RWPE2 (cell line): Measurements from ENCODE around the gene TREM1.
A peak's percentile ranks its signal among the peaks of the same experiment; 100 is the strongest.

Source experiments
- ATAC-seq: fragments of 200-7000 bp; cut with Tn5 transposase; 3 replicates; pipeline ENCODE4 v1.9.1; 2021; ENCODE audit warnings: low read depth
- DNase-seq: peaks from one replicate; pipeline ENCODE4 v3.0.0-alpha.2; 2020; ENCODE audit warnings: low spot score
- H3K27ac ChIP-seq: fragments of 450-650 bp; 2 replicates; pipeline ENCODE4 v1.5.1; 2017; ENCODE audit warnings: mild to moderate bottlenecking; ENCODE audit not compliant: poor library complexity, severe bottlenecking
- H3K27me3 ChIP-seq: fragments of 250-450 bp; sonication (Bioruptor Pico); 2 replicates; pipeline ENCODE4 v1.5.1; 2021; ENCODE audit warnings: mild to moderate bottlenecking, moderate library complexity; ENCODE audit not compliant: insufficient read depth, poor library complexity, severe bottlenecking
- H3K36me3 ChIP-seq: fragments of 250-450 bp; sonication (Bioruptor Pico); 2 replicates; pipeline ENCODE4 v1.5.1; 2020; ENCODE audit warnings: low read depth, mild to moderate bottlenecking, moderate library complexity
- H3K4me1 ChIP-seq: fragments of 250-450 bp; sonication (Bioruptor Pico); 2 replicates; pipeline ENCODE4 v1.5.1; 2021; ENCODE audit warnings: mild to moderate bottlenecking, moderate library complexity; ENCODE audit not compliant: insufficient read depth, poor library complexity, severe bottlenecking
- H3K4me3 ChIP-seq: fragments of 250-450 bp; sonication (Bioruptor Pico); 2 replicates; pipeline ENCODE4 v1.5.1; 2021; ENCODE audit warnings: mild to moderate bottlenecking, moderate library complexity; ENCODE audit not compliant: severe bottlenecking
- H3K9me3 ChIP-seq: fragments of 250-450 bp; sonication (Bioruptor Pico); 2 replicates; pipeline ENCODE4 v1.5.1; 2021; ENCODE audit warnings: mild to moderate bottlenecking, moderate library complexity; ENCODE audit not compliant: severe bottlenecking
- TF ChIP-seq, protein P1 (sequence below): fragments of 450-650 bp; IDR thresholded peaks from one replicate; pipeline ENCODE4 v1.5.1; 2017; ENCODE audit warnings: mild to moderate bottlenecking, moderate library complexity; ENCODE audit not compliant: poor library complexity, severe bottlenecking

TREM1 gene

DNA sequence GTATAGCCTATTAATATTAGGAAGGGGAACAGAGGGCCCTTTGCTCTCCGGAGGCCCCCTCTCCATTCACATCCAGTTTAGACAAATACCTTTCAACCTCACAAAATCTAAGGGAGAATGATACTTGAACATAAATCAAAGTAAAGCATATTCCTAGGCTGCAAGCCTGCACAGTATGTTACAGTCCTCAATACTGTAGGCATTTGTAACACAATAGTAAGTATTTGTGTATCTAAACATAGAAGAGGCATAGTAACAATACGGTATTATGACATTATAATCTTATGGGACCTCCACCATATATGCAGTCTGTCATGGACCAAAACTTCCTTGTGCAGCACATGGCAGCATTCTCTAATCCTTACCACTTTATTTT lies 2.3 kb upstream of the TREM1 start:
- H3K27ac ChIP-seq = peak overlapping the region; percentile 11
- H3K36me3 ChIP-seq = no peaks in the 10 kb centered on the region
- H3K4me1 ChIP-seq = peaks cover 24% of the 10 kb centered on the region
- DNase-seq = no peak
- TF ChIP-seq, protein P1, sequence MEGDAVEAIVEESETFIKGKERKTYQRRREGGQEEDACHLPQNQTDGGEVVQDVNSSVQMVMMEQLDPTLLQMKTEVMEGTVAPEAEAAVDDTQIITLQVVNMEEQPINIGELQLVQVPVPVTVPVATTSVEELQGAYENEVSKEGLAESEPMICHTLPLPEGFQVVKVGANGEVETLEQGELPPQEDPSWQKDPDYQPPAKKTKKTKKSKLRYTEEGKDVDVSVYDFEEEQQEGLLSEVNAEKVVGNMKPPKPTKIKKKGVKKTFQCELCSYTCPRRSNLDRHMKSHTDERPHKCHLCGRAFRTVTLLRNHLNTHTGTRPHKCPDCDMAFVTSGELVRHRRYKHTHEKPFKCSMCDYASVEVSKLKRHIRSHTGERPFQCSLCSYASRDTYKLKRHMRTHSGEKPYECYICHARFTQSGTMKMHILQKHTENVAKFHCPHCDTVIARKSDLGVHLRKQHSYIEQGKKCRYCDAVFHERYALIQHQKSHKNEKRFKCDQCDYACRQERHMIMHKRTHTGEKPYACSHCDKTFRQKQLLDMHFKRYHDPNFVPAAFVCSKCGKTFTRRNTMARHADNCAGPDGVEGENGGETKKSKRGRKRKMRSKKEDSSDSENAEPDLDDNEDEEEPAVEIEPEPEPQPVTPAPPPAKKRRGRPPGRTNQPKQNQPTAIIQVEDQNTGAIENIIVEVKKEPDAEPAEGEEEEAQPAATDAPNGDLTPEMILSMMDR = no peak
- ATAC-seq = no peak
- no peak overlapping the region for H3K4me3 ChIP-seq
- no peaks in the 10 kb centered on the region for H3K9me3 ChIP-seq
- no peaks in the 10 kb centered on the region for H3K27me3 ChIP-seq

DNA sequence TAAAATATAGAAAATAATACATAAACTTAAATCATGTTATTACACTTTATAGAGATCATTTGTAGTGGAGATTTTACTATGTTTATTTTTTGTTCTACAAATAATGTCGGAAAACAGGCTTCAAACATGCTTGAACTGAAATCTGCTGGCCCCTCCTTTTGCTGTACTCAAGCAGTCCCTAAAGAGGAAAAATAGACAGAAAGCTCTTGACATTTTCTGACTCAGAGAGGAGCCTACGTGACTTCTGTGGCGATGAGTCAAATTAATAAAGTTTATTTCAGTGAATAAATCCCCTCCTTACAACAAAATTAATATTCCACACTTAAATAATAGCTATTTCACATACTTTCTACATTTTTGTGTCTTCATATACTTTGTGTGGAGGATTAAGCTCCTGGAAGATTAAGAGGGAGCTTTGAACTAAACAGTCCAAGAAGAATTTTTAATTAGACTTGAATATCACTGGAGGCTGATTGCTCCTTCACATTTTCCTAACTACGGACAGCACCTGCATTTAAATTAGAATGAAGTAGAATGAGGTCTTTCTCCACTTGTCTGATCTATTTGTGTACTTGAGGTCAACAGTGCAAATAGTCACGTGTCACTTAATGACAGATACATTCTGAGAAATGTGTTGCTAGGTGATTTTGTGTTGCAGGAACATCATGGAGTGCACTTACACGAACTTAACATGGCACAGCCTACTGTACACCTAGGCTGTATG lies 1.7 kb upstream of the TREM1 start:
- ATAC-seq (peak; percentile 65), DNase-seq (no peak)
- no peaks in the 10 kb centered on the region for H3K27me3 ChIP-seq
- no peak overlapping the region for H3K4me3 ChIP-seq
- H3K36me3 ChIP-seq = no peaks in the 10 kb centered on the region
- TF ChIP-seq, protein P1 = no peak
- H3K9me3 ChIP-seq = no peaks in the 10 kb centered on the region
- H3K4me1 ChIP-seq = peaks cover 24% of the 10 kb centered on the region
- H3K27ac ChIP-seq = peak overlapping the region; percentile 11

DNA sequence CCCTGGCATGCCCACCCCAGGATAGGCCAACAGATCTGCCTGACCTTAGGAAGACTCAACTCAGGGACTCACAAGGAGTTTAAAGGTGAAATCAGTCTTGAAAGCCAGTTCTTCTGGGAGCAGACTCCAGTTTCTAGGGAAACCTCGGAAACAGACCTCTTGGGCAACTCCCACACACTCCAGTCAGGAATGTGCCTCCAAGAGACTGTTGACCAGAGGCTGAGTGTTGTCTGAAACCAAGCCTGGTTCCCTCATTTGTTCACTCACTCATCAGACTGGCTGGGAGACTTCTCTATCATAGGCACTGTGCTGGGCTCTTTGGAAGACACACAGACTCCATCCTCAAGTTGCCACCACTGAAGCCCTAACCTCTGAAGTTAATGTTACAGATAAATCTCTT lies 1.8 kb downstream of the TREM1 start:
- Histone ChIP-seq H3K9me3 (no peaks in the 10 kb centered on the region), H3K4me1 (peaks cover 24% of the 10 kb centered on the region), H3K36me3 (no peaks in the 10 kb centered on the region), H3K27me3 (no peaks in the 10 kb centered on the region), H3K27ac (no peak overlapping the region), H3K4me3 (no peak overlapping the region)
- TF ChIP-seq, protein P1 = no peak
- no peak for DNase-seq
- no peak for ATAC-seq

DNA sequence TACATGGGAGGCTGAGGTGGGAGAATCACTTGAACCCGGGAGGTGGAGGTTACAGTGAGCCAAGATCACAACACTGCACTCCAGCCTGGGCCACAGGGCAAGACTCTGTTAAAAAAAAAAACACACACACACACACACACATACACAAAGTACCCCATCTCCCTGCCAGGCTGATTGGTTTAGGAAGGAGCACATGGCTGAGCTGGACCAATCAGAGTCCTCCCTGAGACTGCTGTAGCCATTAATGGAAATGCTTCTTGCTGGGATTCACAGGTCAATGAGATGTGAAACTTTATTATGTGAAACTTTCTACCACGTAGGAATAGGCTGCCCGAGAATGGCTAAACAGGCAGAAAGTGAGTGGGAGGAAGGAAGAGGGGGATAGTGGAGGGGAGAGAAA lies 2.9 kb downstream of the TREM1 start:
- no peak overlapping the region for H3K4me3 ChIP-seq
- TF ChIP-seq, protein P1 = no peak

DNA sequence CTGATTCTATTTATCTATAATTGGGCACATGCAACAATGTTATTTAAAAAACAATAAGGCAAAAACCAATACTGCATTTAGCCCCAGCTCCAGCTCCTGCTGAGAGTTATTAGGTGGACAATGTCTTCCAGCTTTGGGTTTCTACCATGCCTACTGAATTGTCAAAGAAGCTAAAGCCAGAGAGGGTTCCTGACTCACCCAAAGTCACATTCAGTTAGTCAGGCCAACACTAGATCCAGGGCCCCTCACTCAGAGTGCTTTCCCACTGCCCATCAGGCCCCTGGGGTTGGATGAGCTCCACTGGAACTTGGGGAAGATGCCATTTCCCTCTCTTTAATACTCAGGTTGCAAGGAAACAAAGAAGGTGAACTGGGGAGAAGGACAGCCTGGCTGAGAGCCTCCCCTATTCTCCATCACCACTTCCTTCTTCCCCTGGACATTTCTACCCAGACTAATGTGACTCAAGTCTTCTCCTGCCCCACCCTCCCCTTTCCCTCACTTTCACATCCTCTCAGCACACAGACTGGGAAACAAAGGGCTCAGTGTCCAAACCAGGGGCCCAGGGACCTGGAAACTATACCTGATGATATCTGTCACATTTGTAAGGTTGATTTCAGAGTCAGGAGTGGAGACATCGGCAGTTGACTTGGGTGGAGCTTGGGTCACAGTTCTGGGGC lies 6.0 kb downstream of the TREM1 start:
- H3K27me3 ChIP-seq = no peaks in the 10 kb centered on the region
- H3K4me1 ChIP-seq = no peaks in the 10 kb centered on the region
- TF ChIP-seq, protein P1 = no peak
- no peak overlapping the region for H3K4me3 ChIP-seq
- no peak overlapping the region for H3K27ac ChIP-seq
- no peaks in the 10 kb centered on the region for H3K9me3 ChIP-seq
- no peaks in the 10 kb centered on the region for H3K36me3 ChIP-seq
- ATAC-seq (no peak), DNase-seq (no peak)

More for the DNA sequence above, 2.9 kb downstream of the TREM1 start:
- DNase-seq (no peak), ATAC-seq (no peak)
- no peaks in the 10 kb centered on the region for H3K27me3 ChIP-seq
- no peaks in the 10 kb centered on the region for H3K9me3 ChIP-seq
- no peak overlapping the region for H3K27ac ChIP-seq
- H3K4me1 ChIP-seq = peaks cover 24% of the 10 kb centered on the region
- no peaks in the 10 kb centered on the region for H3K36me3 ChIP-seq
